HG03378 (cell line): ENCODE data around the gene HYAL2.
"Not testable (repeated sequence)": the region's sequence is repeated elsewhere in the genome, so short reads cannot be mapped to it uniquely, and the experiment has no call there.

Source experiments
- ATAC-seq: cut with Tn5 transposase; IDR thresholded peaks from one replicate; pipeline ENCODE4 v1.9.1; 2021; ENCODE audit warnings: mild to moderate bottlenecking, moderate library complexity; ENCODE audit not compliant: unreplicated experiment

HYAL2 gene

GRCh38 chr3:50272911-50273688 is 49.4 kb downstream of the HYAL2 start:
- peak; percentile 75 for ATAC-seq

- ATAC-seq: not testable (repeated sequence)
These were observed 50.0 kb downstream of the HYAL2 start for GRCh38 chr3:50272538-50272910.

- no peak for ATAC-seq
These were observed 51.1 kb downstream of the HYAL2 start for GRCh38 chr3:50271314-50271936.

GRCh38 chr3:50270422-50271224 is 51.9 kb downstream of the HYAL2 start:
- no peak for ATAC-seq

- ATAC-seq: no peak
These were observed 52.5 kb downstream of the HYAL2 start for GRCh38 chr3:50269977-50270413.

DNA sequence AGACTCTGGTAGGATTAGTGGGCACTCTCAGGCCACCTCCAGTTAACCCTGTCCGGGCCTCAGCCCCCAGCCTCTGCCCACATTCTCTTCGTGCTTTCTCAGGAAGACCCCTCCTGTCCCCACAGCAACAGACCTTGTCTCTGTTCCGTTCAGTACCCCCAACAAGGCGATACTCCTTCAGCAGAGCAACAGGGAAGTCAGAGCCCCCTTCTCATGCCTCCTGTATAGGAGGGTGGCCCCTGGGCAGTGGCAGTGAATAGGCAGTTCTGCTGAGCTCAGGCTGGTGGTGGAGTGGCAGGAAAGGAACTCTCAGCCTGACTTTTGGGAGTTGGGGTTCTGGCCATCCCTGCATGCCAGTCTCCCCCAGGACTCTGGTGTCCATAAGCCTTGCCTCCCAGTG is 53.1 kb downstream of the HYAL2 start:
- no peak for ATAC-seq

- ATAC-seq: no peak
These were observed 53.7 kb downstream of the HYAL2 start, which contains the start of gene SEMA3B for GRCh38 chr3:50268703-50269451. TSS of gene SEMA3B (plus strand) at chr3:50269147. CDS start at chr3:50269241, 94 bp downstream.

DNA sequence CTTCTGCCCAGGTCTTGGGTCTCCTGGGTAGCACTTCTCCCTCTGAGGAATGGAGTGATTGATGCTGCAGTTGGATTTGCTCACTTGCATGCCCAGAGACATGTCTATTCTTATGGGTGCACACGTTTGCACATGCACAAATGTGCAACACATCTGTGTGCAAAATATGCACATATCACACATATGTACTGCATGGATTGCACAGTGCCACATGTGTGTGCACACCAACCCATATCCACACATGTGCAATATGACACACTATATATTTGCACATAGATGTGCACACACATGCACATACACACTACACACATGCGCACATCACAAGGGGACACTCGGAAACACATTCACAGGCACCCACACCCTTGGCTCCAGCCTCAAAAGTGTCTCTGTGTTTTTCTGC is 54.3 kb downstream of the HYAL2 start:
- no peak for ATAC-seq
